Uterus (tissue), 4 donors: ENCODE data around the gene SLC47A2. TPM values are rescaled to one million over a fixed set of nuclear protein-coding genes. Genes with fewer than 3 reads are reported as not detected.
A peak's percentile ranks its signal among the peaks of the same experiment; 100 is the strongest.

Source experiments
- DNase-seq, 2 donors: peaks; one replicate each; pipeline ENCODE4 v3.0.0-alpha.2; 2019 to 2020
- H3K27ac ChIP-seq, 2 donors: fragments of 200-600 bp; sonication (generic); 1 replicate in 1 of 2; 2 replicates in 1 of 2; pipeline ENCODE4 v1.5.1; 2016 to 2018
- H3K27me3 ChIP-seq, 2 donors: fragments of 200-600 bp; sonication (generic); one replicate each; pipeline ENCODE4 v1.5.1; 2018 to 2019; ENCODE audit warnings: control low read depth in 1 of 2
- H3K36me3 ChIP-seq, 2 donors: fragments of 200-600 bp; sonication (generic); one replicate each; pipeline ENCODE4 v1.5.1; 2019; ENCODE audit warnings: control low read depth in 1 of 2
- H3K4me1 ChIP-seq, 2 donors: fragments of 200-600 bp; sonication (generic); one replicate each; pipeline ENCODE4 v1.5.1; 2018 to 2019; ENCODE audit warnings: control low read depth in 1 of 2
- H3K4me3 ChIP-seq, 2 donors: fragments of 200-600 bp; sonication (generic); 1 replicate in 1 of 2; 2 replicates in 1 of 2; pipeline ENCODE4 v1.5.1; 2018 to 2019; ENCODE audit warnings: mild to moderate bottlenecking in 1 of 2
- H3K9me3 ChIP-seq, 2 donors: fragments of 200-600 bp; sonication (generic); one replicate each; pipeline ENCODE4 v1.5.1; 2019; ENCODE audit warnings: control low read depth in 1 of 2
- CTCF ChIP-seq, 4 experiments: fragments of 200-600 bp in 2 of 4; fragments of 450-650 bp in 2 of 4; sonication (generic) in 2 of 4; IDR thresholded peaks; one replicate each; pipeline ENCODE4 v1.5.1; 2016 to 2019; ENCODE audit warnings: antibody characterized with exemption in 4 of 4, mild to moderate bottlenecking in 2 of 4, moderate library complexity in 1 of 4
- POLR2A ChIP-seq, 2 donors: fragments of 450-650 bp; IDR thresholded peaks; one replicate each; pipeline ENCODE4 v1.6.1; 2016; ENCODE audit warnings: antibody characterized with exemption in 2 of 2, mild to moderate bottlenecking in 1 of 2, moderate library complexity in 1 of 2
- intact Hi-C: fragments of 100-400 bp; cut with DNase I; formaldehyde crosslinking; loops from one replicate; pipeline ENCODE4 v1.15.1; 2023; ENCODE audit warnings: low total_unique reads
- total RNA-seq, 4 donors: library from RNA; depleted of rRNA in 3 of 4; stranded (reverse); fragments of >200 nt in 3 of 4; gene quantifications; one replicate each; pipeline versions ENCODE4 v1.1.0 to v1.2.4, GENCODE V29; 2014 to 2023
- donor health status: DM: yes; HTN: yes; CAD: no.

SLC47A2 gene
- total RNA-seq, 4 donors from 2014 or later: 0.35 TPM; not detected in 3

DNA sequence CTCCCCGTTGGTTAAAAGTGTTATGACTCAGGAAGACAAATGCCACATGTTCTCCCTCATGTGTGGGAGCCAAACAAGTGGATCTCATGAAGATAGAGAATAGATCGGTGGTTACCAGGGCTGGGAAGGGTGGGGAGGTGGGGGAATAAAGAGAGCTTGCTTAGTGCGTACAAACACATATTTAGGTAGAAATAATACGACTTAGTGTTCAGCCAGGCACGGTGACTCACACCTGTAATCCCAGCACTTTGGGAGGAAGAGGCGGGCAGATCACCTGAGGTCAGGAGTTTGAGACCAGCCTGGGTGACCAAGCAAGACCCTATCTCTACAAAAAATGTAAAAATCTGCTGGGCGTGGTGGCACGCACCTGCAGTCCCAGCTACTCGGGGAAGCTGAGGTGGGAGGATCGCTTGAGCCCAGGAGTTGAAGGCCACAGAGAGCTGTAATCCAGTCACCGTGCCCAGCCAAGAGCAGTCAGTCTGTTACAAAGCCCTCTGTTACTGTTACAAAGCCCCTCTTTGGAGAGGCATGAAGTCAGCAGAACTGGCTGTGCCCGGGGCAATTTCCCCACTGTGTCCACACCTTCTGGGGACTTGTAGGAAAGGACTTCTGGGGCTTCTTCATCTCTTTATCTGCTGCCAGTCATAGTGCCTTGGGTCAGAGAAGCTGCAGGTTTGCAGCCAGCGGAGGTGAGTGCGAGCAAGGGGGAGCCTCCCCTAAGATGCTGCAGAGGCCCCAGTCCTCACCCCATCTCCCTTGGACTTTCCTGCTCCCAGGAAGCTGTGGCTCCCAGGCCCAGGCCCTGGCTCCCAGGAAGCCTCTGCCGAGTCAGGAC, 36.0 kb upstream of the SLC47A2 start:
- DNase-seq: no peak
- no peaks in the 10 kb centered on the region for H3K9me3 ChIP-seq
- no peak overlapping the region for H3K4me3 ChIP-seq
- H3K36me3 ChIP-seq: no peaks in the 10 kb centered on the region
- peak overlapping the region in 1 of 2 donors; percentile 50 for H3K27ac ChIP-seq
- intact Hi-C loops: no loop called here
- H3K4me1 ChIP-seq: no peaks in the 10 kb centered on the region
- H3K27me3 ChIP-seq: no peaks in the 10 kb centered on the region
- no peak for TF ChIP-seq CTCF (IDR thresholded peaks at IDR 0.05)
- TF ChIP-seq POLR2A (IDR thresholded peaks at IDR 0.05): no peak

DNA sequence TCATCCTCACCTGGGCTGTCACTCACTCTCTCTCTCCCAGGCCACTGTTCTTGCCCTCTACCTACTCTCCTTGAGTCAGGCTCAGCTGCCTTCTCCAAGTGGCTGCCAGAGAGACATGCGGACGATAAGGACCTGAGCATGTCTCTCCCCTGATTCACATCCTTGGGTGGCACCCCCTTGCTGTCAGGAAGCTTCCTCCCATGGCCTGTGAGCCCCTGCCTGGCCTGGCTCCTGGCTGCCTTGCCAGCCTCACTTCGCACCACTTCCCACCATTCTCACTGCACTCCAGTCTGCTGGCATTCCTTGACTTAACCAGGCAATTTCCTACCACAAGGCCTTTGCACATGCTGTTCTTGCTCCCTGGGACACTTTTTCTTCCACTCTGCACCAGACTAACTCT, 34.5 kb upstream of the SLC47A2 start:
- no peak for DNase-seq
- intact Hi-C loops: no loop called here
- Histone ChIP-seq H3K36me3 (no peaks in the 10 kb centered on the region), H3K27ac (no peak overlapping the region), H3K4me1 (no peaks in the 10 kb centered on the region), H3K27me3 (no peaks in the 10 kb centered on the region), H3K9me3 (no peaks in the 10 kb centered on the region), H3K4me3 (no peak overlapping the region)
- TF ChIP-seq POLR2A (IDR thresholded peaks at IDR 0.05) (no peak), CTCF (IDR thresholded peaks at IDR 0.05) (no peak)

DNA sequence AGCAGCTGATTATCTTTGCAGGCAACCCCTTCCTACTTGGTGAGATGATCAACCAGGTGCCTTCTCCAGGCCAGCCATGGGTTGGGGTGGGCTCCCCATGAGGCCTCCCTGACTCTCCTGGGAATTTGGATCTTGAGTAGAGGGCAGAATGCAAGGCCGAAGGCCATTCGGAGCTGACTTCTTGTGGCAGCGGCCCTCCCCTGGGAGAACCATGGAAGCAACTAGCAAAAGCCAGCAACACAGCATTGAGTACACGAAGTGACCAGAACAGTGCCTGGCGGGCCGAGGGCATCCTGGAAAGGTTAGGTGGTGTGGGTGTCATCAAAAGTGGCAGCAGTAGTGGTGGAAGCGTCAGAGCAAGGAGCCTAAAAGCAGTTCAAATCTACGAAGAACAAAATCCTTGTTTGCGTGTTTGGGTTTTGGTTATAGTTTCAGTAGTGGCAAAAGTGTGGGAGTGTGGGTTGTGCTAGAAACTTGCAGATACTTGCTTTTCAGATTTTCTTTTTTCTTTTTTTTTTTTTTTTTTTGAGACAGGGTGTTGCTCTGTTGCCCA, 33.7 kb upstream of the SLC47A2 start:
- TF ChIP-seq POLR2A (IDR thresholded peaks at IDR 0.05): no peak
- no peak for TF ChIP-seq CTCF (IDR thresholded peaks at IDR 0.05)
- intact Hi-C loops: no loop called here

GRCh38 chr17:19748807-19749193, 32.4 kb upstream of the SLC47A2 start:
- no peaks in the 10 kb centered on the region for H3K27me3 ChIP-seq
- H3K4me1 ChIP-seq: peaks cover 0 to 7% of the 10 kb centered on the region in 2 donors
- no peak for DNase-seq
- H3K4me3 ChIP-seq: no peak overlapping the region
- TF ChIP-seq POLR2A (IDR thresholded peaks at IDR 0.05) (no peak), CTCF (IDR thresholded peaks at IDR 0.05) (no peak)
- intact Hi-C loops: no loop called here
- H3K36me3 ChIP-seq: no peaks in the 10 kb centered on the region
- no peaks in the 10 kb centered on the region for H3K9me3 ChIP-seq
- no peak overlapping the region for H3K27ac ChIP-seq

More for the DNA sequence above, 33.7 kb upstream of the SLC47A2 start:
- H3K4me1 ChIP-seq: peaks cover 0 to 3% of the 10 kb centered on the region in 2 donors
- DNase-seq: no peak
- no peak overlapping the region for H3K4me3 ChIP-seq
- H3K27ac ChIP-seq: no peak overlapping the region
- no peaks in the 10 kb centered on the region for H3K36me3 ChIP-seq
- H3K27me3 ChIP-seq: no peaks in the 10 kb centered on the region
- no peaks in the 10 kb centered on the region for H3K9me3 ChIP-seq
